Suprapubic skin (tissue), 4 donors: ENCODE results near the gene HAT1. TPM values are rescaled to one million over a fixed set of nuclear protein-coding genes. Genes with fewer than 3 reads are reported as not detected.

Source experiments
- DNase-seq, 2 donors: peaks; one replicate each; pipeline ENCODE4 v3.0.0-alpha.2; 2019; ENCODE audit warnings: low spot score in 2 of 2
- H3K27ac ChIP-seq: fragments of 200-600 bp; sonication (generic); one replicate; pipeline ENCODE4 v1.5.1; 2019
- H3K27me3 ChIP-seq: fragments of 200-600 bp; sonication (generic); one replicate; pipeline ENCODE4 v1.5.1; 2019
- H3K36me3 ChIP-seq: fragments of 200-600 bp; sonication (generic); one replicate; pipeline ENCODE4 v1.5.1; 2019
- H3K4me1 ChIP-seq: fragments of 200-600 bp; sonication (generic); one replicate; pipeline ENCODE4 v1.5.1; 2019
- H3K4me3 ChIP-seq: fragments of 200-600 bp; sonication (generic); one replicate; pipeline ENCODE4 v1.5.1; 2019; ENCODE audit warnings: mild to moderate bottlenecking
- H3K9me3 ChIP-seq: fragments of 200-600 bp; sonication (generic); one replicate; pipeline ENCODE4 v1.5.1; 2019
- EP300 ChIP-seq: sonication (generic); formaldehyde crosslinking; IDR thresholded peaks from one replicate; pipeline ENCODE4 v1.6.1; 2017; ENCODE audit warnings: antibody characterized with exemption
- POLR2A ChIP-seq, 2 donors: fragments of 450-650 bp; IDR thresholded peaks; one replicate each; pipeline ENCODE4 v1.6.1; 2017; ENCODE audit warnings: antibody characterized with exemption in 2 of 2, mild to moderate bottlenecking in 2 of 2, moderate library complexity in 2 of 2
- POLR2AphosphoS5 ChIP-seq, 3 donors: sonication (generic); formaldehyde crosslinking; IDR thresholded peaks; one replicate each; pipeline ENCODE4 v1.6.1; 2017; ENCODE audit warnings: antibody characterized with exemption in 3 of 3
- WGBS: methylation state at CpG from one replicate; pipeline ENCODE4 v1.1.5; 2018; 5-methylcytosine and 5-hydroxymethylcytosine counted together
- total RNA-seq, 4 donors: library from RNA; depleted of rRNA; stranded (reverse); fragments of >200 nt; gene quantifications; one replicate each; pipeline ENCODE4 v1.1.0, GENCODE V29; 2016
- TF ChIP-seq, protein P1 (sequence below), 2 donors: fragments of 200-600 bp in 1 of 2; fragments of 450-650 bp in 1 of 2; sonication (generic) in 1 of 2; IDR thresholded peaks; one replicate each; pipeline ENCODE4 v1.5.1; 2016 to 2019; ENCODE audit warnings: antibody characterized with exemption in 2 of 2, mild to moderate bottlenecking in 1 of 2, moderate library complexity in 1 of 2

The HAT1 gene
- total RNA-seq, 4 donors from 2014 or later, result 22.0 to 24.6 (median 23.7) TPM

DNA sequence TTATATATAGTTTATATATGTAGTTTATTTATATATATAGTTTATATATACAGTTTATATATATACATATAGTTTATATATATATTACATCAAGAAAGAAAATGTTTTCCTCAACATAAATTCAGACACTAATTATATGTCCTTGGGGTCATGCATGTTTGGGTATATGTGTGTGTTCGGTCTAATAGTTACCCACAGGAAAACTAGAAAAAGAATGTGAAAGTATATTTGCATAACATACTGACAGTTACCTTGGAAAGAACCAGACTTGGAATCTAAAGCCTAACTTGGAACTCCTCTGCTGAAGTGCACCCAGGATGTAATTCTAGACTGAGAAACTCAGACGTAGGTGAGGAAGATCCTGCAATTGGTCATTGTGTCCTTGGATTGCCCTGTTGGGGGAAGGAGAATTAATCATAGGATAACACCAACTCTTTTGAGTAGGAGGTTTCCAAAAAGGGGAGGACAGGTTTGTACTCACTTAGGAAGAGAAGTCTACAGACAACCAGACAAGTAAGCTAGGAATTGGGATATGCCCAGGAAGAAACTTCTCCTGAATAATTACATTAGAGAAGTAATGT, 19.3 kb upstream of the HAT1 start:
- no peaks in the 10 kb centered on the region for H3K9me3 ChIP-seq
- H3K27ac ChIP-seq, result no peak overlapping the region
- no peaks in the 10 kb centered on the region for H3K36me3 ChIP-seq
- no peak for TF ChIP-seq POLR2AphosphoS5 (IDR thresholded peaks at IDR 0.05)
- TF ChIP-seq, protein P1, sequence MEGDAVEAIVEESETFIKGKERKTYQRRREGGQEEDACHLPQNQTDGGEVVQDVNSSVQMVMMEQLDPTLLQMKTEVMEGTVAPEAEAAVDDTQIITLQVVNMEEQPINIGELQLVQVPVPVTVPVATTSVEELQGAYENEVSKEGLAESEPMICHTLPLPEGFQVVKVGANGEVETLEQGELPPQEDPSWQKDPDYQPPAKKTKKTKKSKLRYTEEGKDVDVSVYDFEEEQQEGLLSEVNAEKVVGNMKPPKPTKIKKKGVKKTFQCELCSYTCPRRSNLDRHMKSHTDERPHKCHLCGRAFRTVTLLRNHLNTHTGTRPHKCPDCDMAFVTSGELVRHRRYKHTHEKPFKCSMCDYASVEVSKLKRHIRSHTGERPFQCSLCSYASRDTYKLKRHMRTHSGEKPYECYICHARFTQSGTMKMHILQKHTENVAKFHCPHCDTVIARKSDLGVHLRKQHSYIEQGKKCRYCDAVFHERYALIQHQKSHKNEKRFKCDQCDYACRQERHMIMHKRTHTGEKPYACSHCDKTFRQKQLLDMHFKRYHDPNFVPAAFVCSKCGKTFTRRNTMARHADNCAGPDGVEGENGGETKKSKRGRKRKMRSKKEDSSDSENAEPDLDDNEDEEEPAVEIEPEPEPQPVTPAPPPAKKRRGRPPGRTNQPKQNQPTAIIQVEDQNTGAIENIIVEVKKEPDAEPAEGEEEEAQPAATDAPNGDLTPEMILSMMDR (IDR thresholded peaks at IDR 0.05), result no peak
- TF ChIP-seq EP300, result no peak
- TF ChIP-seq POLR2A (IDR thresholded peaks at IDR 0.05), result no peak
- no peaks in the 10 kb centered on the region for H3K27me3 ChIP-seq
- WGBS, result 67% methylated on average over 2 of the region's 2 CpGs
- H3K4me3 ChIP-seq, result no peak overlapping the region
- DNase-seq, result no peak
- H3K4me1 ChIP-seq, result no peaks in the 10 kb centered on the region

DNA sequence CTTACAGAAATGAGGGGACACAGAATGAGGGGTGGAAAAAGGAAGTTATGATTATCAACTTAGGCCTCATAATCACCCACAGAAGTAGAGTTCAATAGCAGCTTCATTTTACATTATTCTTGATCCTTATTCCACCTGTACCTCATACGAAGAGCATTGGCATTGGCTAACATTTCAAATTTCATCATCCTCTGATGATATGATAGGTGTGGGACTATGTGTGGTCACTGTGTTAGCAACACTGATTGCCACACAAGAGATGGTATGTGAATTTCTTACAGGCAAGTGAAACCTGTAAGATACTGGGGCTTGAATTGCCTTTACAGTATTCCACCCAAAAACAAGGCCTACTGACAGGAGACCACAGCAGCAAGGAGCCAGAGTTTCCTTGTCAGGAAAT, 14.0 kb upstream of the HAT1 start:
- H3K9me3 ChIP-seq, result no peaks in the 10 kb centered on the region
- TF ChIP-seq POLR2A (IDR thresholded peaks at IDR 0.05), result no peak
- TF ChIP-seq POLR2AphosphoS5 (IDR thresholded peaks at IDR 0.05), result no peak
- TF ChIP-seq EP300, result no peak
- TF ChIP-seq, protein P1 (IDR thresholded peaks at IDR 0.05), result no peak
- H3K27ac ChIP-seq, result no peak overlapping the region
- no peaks in the 10 kb centered on the region for H3K36me3 ChIP-seq
- H3K4me1 ChIP-seq, result no peaks in the 10 kb centered on the region
- H3K27me3 ChIP-seq, result no peaks in the 10 kb centered on the region
- H3K4me3 ChIP-seq, result no peak overlapping the region
- WGBS, result 90% methylated on average over 1 of the region's 1 CpG
- no peak for DNase-seq

DNA sequence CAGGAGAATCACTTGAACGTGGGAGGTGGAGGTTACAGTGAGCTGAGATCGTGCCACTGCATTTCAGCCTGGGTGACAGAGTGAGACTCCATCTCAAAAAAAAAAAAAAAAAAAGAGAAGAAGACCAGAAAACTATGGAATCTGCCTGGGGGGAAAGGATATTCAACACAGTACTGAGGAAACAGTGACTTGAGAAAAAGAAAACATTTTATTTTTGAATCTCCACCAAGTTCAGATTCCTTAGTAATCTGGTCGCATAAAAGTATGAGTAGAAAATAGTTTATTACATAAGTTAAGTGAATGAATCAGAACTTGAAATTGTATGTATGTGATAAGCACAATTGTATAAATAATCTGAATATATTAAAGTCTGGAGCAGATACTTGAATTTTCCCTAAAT, 13.0 kb upstream of the HAT1 start:
- Histone ChIP-seq H3K36me3 (no peaks in the 10 kb centered on the region), H3K9me3 (no peaks in the 10 kb centered on the region), H3K4me3 (no peak overlapping the region), H3K27ac (no peak overlapping the region), H3K4me1 (no peaks in the 10 kb centered on the region), H3K27me3 (no peaks in the 10 kb centered on the region)
- no peak for DNase-seq
- WGBS, result 86% methylated on average over 3 of the region's 3 CpGs
- TF ChIP-seq EP300 (no peak), POLR2AphosphoS5 (IDR thresholded peaks at IDR 0.05) (no peak), POLR2A (IDR thresholded peaks at IDR 0.05) (no peak)
- TF ChIP-seq, protein P1 (IDR thresholded peaks at IDR 0.05), result no peak

DNA sequence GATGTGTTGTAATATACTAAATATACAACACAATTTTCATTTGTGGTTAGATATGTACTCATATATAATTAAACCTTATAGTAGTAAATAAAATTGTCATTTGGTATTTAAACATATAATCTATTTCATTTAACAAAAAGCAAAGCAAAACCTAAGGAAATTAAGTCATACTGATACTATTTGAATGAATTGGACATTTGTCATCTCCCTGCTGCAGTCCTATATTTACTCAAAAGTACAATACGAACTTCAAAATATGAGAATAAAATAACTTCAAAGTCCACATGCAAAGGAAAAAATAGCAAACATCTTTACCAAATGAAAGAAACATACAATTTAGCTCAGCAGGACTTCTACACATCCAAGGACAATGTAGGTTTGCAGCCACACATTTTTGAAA, 11.8 kb upstream of the HAT1 start:
- TF ChIP-seq POLR2A (IDR thresholded peaks at IDR 0.05), result no peak
- no peak for TF ChIP-seq EP300
- TF ChIP-seq, protein P1 (IDR thresholded peaks at IDR 0.05), result no peak
- TF ChIP-seq POLR2AphosphoS5 (IDR thresholded peaks at IDR 0.05), result no peak
- Histone ChIP-seq H3K27me3 (no peaks in the 10 kb centered on the region), H3K27ac (no peak overlapping the region), H3K36me3 (no peaks in the 10 kb centered on the region), H3K4me1 (no peaks in the 10 kb centered on the region), H3K4me3 (no peak overlapping the region), H3K9me3 (no peaks in the 10 kb centered on the region)
- DNase-seq, result no peak
- WGBS, result 65% methylated on average over 1 of the region's 1 CpG

DNA sequence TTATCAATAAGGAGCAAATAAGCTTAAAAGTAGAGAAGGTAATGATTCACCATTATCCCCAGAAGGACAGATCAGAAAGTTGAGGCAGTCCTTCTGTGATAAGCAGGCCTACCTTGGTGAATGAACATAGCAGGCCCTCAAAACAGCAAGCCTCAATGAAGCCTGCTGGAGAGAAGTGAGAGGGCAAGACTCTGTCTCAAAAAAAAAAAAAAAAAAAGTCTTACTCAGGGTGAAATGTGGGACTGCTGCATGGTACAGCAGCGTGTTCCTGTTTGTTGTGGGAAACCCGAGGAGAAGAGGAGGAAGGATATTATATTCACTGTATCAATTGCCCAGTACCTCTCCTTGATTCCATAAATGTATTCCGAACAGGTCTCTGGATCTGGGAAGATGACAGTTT, 8.7 kb upstream of the HAT1 start:
- TF ChIP-seq POLR2AphosphoS5 (IDR thresholded peaks at IDR 0.05) (no peak), POLR2A (IDR thresholded peaks at IDR 0.05) (no peak), EP300 (no peak)
- TF ChIP-seq, protein P1 (IDR thresholded peaks at IDR 0.05), result no peak
- H3K4me3 ChIP-seq, result no peak overlapping the region
- H3K27me3 ChIP-seq, result no peaks in the 10 kb centered on the region
- no peaks in the 10 kb centered on the region for H3K36me3 ChIP-seq
- no peak for DNase-seq
- H3K27ac ChIP-seq, result no peak overlapping the region
- no peaks in the 10 kb centered on the region for H3K4me1 ChIP-seq
- 83% methylated on average over 3 of the region's 3 CpGs for WGBS
- H3K9me3 ChIP-seq, result no peaks in the 10 kb centered on the region
